ENCODE measurements around the gene CLIP1.
"Not testable (repeated sequence)": the region's sequence is repeated elsewhere in the genome, so short reads cannot be mapped to it uniquely, and the experiment has no call there.

Gene CLIP1

GRCh38 chr12:122421821-122422729 is at the start of gene CLIP1:
TSS of gene CLIP1 (minus strand) at chr12:122422669. CDS start at chr12:122380452, 42,217 bp downstream.
- DNase-seq: peak; percentile 65
- in situ Hi-C loops (cut with MboI; ENCODE audit: low pct_unique_long_range_greater_than_20kb, low sequenced_read_pairs): no loop called here

GRCh38 chr12:122471324-122472226 is 49.1 kb upstream of the CLIP1 start:
- in situ Hi-C loops (cut with MboI; ENCODE audit: low pct_unique_long_range_greater_than_20kb, low sequenced_read_pairs): no loop called here

GRCh38 chr12:122470576-122470975 is 48.1 kb upstream of the CLIP1 start:
- in situ Hi-C loops (cut with MboI; ENCODE audit: low pct_unique_long_range_greater_than_20kb, low sequenced_read_pairs); DNase-seq: not testable (repeated sequence)

More at GRCh38 chr12:122471324-122472226, 49.1 kb upstream of the CLIP1 start:
- DNase-seq: peak; percentile 58

- in situ Hi-C loops (cut with MboI; ENCODE audit: low pct_unique_long_range_greater_than_20kb, low sequenced_read_pairs); DNase-seq: not testable (repeated sequence)
Measured at GRCh38 chr12:122469856-122470255, 47.4 kb upstream of the CLIP1 start.

- DNase-seq: no peak
- in situ Hi-C loops (cut with MboI; ENCODE audit: low pct_unique_long_range_greater_than_20kb, low sequenced_read_pairs): no loop called here
Measured at GRCh38 chr12:122467983-122468382, 45.5 kb upstream of the CLIP1 start.

GRCh38 chr12:122464317-122465042 is 42.0 kb upstream of the CLIP1 start:
- in situ Hi-C loops (cut with MboI; ENCODE audit: low pct_unique_long_range_greater_than_20kb, low sequenced_read_pairs); DNase-seq: not testable (repeated sequence)

GRCh38 chr12:122460641-122461040 is 38.2 kb upstream of the CLIP1 start:
- in situ Hi-C loops (cut with MboI; ENCODE audit: low pct_unique_long_range_greater_than_20kb, low sequenced_read_pairs): no loop called here
- no peak for DNase-seq

- in situ Hi-C loops (cut with MboI; ENCODE audit: low pct_unique_long_range_greater_than_20kb, low sequenced_read_pairs): no loop called here
- no peak for DNase-seq
Measured at GRCh38 chr12:122460061-122460460, 37.6 kb upstream of the CLIP1 start.

GRCh38 chr12:122459211-122459610 is 36.7 kb upstream of the CLIP1 start:
- DNase-seq: no peak
- in situ Hi-C loops (cut with MboI; ENCODE audit: low pct_unique_long_range_greater_than_20kb, low sequenced_read_pairs): no loop called here

GRCh38 chr12:122458105-122459035 is 35.9 kb upstream of the CLIP1 start:
- no peak for DNase-seq
- in situ Hi-C loops (cut with MboI; ENCODE audit: low pct_unique_long_range_greater_than_20kb, low sequenced_read_pairs): no loop called here

- in situ Hi-C loops (cut with MboI; ENCODE audit: low pct_unique_long_range_greater_than_20kb, low sequenced_read_pairs): no loop called here
- no peak for DNase-seq
Measured at GRCh38 chr12:122457627-122458026, 35.2 kb upstream of the CLIP1 start.

GRCh38 chr12:122454739-122455138 is 32.3 kb upstream of the CLIP1 start:
- in situ Hi-C loops (cut with MboI; ENCODE audit: low pct_unique_long_range_greater_than_20kb, low sequenced_read_pairs): no loop called here
- DNase-seq: no peak

GRCh38 chr12:122454250-122454721 is 31.8 kb upstream of the CLIP1 start:
- DNase-seq: no peak
- in situ Hi-C loops (cut with MboI; ENCODE audit: low pct_unique_long_range_greater_than_20kb, low sequenced_read_pairs): no loop called here

GRCh38 chr12:122452701-122453285 is 30.3 kb upstream of the CLIP1 start:
- DNase-seq: no peak
- in situ Hi-C loops (cut with MboI; ENCODE audit: low pct_unique_long_range_greater_than_20kb, low sequenced_read_pairs): no loop called here

GRCh38 chr12:122449317-122449716 is 26.8 kb upstream of the CLIP1 start:
- in situ Hi-C loops (cut with MboI; ENCODE audit: low pct_unique_long_range_greater_than_20kb, low sequenced_read_pairs): no loop called here
- DNase-seq: peak; percentile 42

GRCh38 chr12:122447825-122448224 is 25.4 kb upstream of the CLIP1 start:
- DNase-seq; in situ Hi-C loops (cut with MboI; ENCODE audit: low pct_unique_long_range_greater_than_20kb, low sequenced_read_pairs): not testable (repeated sequence)

- in situ Hi-C loops (cut with MboI; ENCODE audit: low pct_unique_long_range_greater_than_20kb, low sequenced_read_pairs); DNase-seq: not testable (repeated sequence)
Measured at GRCh38 chr12:122446390-122446789, 23.9 kb upstream of the CLIP1 start.

- in situ Hi-C loops (cut with MboI; ENCODE audit: low pct_unique_long_range_greater_than_20kb, low sequenced_read_pairs); DNase-seq: not testable (repeated sequence)
Measured at GRCh38 chr12:122444071-122444470, 21.6 kb upstream of the CLIP1 start.
